ENCODE measurements around the gene DCAF5. TPM values are rescaled to one million over a fixed set of nuclear protein-coding genes. Genes with fewer than 3 reads are reported as not detected.
"Not testable (repeated sequence)": the region's sequence is repeated elsewhere in the genome, so short reads cannot be mapped to it uniquely, and the experiment has no call there.

DCAF5 gene, protein sequence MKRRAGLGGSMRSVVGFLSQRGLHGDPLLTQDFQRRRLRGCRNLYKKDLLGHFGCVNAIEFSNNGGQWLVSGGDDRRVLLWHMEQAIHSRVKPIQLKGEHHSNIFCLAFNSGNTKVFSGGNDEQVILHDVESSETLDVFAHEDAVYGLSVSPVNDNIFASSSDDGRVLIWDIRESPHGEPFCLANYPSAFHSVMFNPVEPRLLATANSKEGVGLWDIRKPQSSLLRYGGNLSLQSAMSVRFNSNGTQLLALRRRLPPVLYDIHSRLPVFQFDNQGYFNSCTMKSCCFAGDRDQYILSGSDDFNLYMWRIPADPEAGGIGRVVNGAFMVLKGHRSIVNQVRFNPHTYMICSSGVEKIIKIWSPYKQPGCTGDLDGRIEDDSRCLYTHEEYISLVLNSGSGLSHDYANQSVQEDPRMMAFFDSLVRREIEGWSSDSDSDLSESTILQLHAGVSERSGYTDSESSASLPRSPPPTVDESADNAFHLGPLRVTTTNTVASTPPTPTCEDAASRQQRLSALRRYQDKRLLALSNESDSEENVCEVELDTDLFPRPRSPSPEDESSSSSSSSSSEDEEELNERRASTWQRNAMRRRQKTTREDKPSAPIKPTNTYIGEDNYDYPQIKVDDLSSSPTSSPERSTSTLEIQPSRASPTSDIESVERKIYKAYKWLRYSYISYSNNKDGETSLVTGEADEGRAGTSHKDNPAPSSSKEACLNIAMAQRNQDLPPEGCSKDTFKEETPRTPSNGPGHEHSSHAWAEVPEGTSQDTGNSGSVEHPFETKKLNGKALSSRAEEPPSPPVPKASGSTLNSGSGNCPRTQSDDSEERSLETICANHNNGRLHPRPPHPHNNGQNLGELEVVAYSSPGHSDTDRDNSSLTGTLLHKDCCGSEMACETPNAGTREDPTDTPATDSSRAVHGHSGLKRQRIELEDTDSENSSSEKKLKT
- polyA plus RNA-seq (ENCODE audit: insufficient read depth in 1 of 5, insufficient read length in 5 of 5, low replicate concordance in 1 of 5): 10 to 100 TPM; 54.7 to 68.0 (median 59.2) TPM
- long read RNA-seq, donor 1, full-length matches to known transcripts: 9 of 9 reads
- long read RNA-seq, donor 1, partial matches to known transcripts: 0 of 9 reads
- long read RNA-seq, donor 1, other reads (novel, unspliced or antisense): 0 of 9 reads
- long read RNA-seq, donor 2, full-length matches to known transcripts: 9 of 22 reads
- long read RNA-seq, donor 2, partial matches to known transcripts: 13 of 22 reads
- long read RNA-seq, donor 2, other reads (novel, unspliced or antisense): 0 of 22 reads
- long read RNA-seq, donor 3, full-length matches to known transcripts: 6 of 6 reads
- long read RNA-seq, donor 3, partial matches to known transcripts: 0 of 6 reads
- long read RNA-seq, donor 3, other reads (novel, unspliced or antisense): 0 of 6 reads
- long read RNA-seq, donor 4, full-length matches to known transcripts: 9 of 14 reads
- long read RNA-seq, donor 4, partial matches to known transcripts: 5 of 14 reads
- long read RNA-seq, donor 4, other reads (novel, unspliced or antisense): 0 of 14 reads
- long read RNA-seq, donor 5, full-length matches to known transcripts: 14 of 19 reads
- long read RNA-seq, donor 5, partial matches to known transcripts: 5 of 19 reads
- long read RNA-seq, donor 5, other reads (novel, unspliced or antisense): 0 of 19 reads
- long read RNA-seq, donor 6, full-length matches to known transcripts: 12 of 18 reads
- long read RNA-seq, donor 6, partial matches to known transcripts: 6 of 18 reads
- long read RNA-seq, donor 6, other reads (novel, unspliced or antisense): 0 of 18 reads
- long read RNA-seq, donor 7, full-length matches to known transcripts: 19 of 19 reads
- long read RNA-seq, donor 7, partial matches to known transcripts: 0 of 19 reads
- long read RNA-seq, donor 7, other reads (novel, unspliced or antisense): 0 of 19 reads
- long read RNA-seq, donor 8, full-length matches to known transcripts: 1 of 1 reads
- long read RNA-seq, donor 8, partial matches to known transcripts: 0 of 1 reads
- long read RNA-seq, donor 8, other reads (novel, unspliced or antisense): 0 of 1 reads

DNA sequence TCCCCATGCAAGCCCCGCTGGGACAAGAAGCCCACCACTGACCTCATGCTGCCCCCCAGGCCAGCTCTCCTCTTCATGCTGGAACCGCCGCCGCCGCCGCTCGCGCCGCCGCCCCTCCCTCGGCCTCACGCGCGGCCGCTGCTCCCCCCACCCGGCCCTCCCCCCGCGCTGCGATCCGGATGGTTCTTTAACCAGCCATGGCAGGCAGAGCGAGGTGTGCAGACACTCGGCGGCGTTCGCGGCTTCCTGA lies at the start of gene DCAF5:
TSS of gene DCAF5 (minus strand) at position 218 of the 250 bp plus-strand sequence. CDS start at position 77, 141 bp downstream.
- no peak for DNase-seq

DNA sequence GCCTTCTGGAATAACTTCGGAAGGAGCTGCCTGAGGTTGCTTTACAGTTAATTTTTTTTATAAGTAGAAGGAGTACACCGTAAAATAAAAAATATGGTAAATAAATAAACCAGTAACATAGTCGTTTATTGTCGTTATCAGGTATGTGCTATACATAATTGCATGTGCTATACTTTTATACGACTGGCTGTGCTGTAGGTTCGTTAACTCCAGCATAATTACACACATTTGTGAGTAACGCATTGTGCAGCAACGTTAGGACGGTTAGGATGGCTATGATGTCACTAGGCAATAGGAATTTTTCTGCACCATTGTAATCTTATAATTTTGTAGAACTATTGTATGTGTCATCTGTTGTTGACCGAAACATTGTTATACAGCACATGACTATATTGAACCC lies 46.9 kb upstream of the DCAF5 start:
- DNase-seq: no peak

DNA sequence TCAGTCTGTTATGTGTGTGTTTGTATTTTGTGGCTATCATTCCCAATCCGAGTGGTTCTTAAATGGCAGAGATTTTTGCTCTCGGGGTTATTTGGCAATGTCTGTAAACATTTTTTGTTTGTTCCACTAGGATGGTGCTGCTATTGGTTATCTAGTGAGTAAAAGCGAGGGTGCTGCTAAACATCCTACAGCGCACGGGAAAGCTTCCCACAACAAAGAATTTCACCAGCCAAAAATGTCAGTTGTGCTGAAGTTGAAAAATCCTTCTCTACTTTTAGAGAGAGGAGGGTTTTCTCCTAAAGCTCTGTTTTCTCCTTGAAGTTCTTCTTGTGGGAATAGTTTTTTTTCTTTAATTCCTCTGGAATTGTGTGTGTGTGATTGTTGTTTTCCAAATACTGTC lies 40.8 kb upstream of the DCAF5 start:
- no peak for DNase-seq

DNA sequence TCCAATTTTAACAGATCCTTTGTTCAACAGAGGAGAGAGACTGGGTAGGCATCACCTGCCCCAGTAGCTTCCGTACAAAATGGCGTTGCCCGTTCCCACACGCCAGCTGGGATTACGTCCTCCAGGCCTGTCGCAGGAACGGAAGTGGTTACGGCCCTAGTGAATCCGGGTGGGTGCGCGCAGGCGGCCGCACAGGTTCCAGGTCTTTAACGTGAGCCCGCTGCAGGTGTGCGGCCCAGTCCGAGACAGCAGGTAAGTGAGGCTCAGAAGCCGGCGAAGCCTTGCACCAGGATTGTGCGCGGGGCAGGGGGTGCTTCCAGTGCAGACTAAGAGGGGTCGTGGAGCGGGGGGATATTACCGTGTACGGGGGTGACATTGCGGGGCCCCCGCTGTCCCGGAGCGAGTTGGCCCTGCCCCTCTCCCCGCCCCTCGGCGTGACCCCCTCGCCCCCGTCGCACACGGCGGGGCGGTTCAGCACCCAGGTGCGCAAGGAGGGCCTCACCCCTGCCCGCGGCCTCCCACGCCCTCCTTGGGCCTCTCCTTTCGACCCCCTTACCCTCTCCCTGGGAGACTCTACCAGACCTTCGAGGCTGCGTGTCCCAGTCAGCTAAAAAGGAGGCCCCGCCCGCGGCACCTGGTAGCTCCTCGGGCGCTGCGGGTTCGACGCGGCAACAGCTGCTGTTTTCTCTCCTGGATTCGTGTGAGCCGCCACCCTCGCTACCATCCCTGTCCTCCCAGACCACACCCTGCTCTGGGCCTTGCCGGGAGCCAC lies 38.6 kb upstream of the DCAF5 start, which contains the start of gene EXD2:
TSS of gene EXD2 (plus strand) at position 159 of the 772 bp plus-strand sequence. CDS start 17,973 bp downstream, outside the sequence.
- DNase-seq: peak; percentile 85 to 88

DNA sequence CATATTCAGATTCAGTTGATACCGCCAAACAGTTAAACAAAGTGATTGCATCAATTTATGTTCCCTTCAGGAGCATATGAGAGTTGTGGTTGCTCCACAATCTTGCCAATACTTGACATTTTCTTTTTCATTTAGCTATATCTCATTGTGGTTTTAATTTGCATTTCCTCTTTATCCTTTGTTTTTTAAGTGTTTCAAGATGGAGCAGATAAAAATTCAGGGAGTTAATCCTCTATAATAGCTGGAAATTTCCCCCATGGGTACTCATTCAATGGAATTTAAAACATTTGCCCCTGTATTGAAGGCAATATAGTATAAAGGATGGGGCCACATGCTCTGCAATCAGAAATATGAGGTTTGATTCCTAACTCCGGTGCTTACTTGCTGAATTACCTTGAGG lies 37.3 kb upstream of the DCAF5 start:
- no peak for DNase-seq

DNA sequence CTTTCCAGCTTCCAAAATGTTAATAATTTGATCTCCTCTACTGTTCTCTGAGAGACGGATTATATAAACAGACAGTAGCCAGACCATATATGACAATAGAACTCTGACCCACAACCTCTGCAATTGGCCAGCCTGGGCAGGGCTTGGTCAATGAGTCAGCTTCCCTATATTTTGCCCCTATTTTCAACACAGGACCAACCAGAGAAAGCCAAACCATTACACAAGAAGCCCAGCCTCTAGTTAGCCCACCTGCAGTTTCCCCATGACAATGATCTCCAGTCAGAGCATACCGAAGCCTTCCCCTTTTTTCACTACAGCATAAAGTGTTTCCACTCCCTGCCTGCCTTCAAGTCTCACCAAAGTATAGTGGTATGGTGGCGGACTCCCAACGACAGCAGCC lies 30.8 kb upstream of the DCAF5 start:
- no peak for DNase-seq

DNA sequence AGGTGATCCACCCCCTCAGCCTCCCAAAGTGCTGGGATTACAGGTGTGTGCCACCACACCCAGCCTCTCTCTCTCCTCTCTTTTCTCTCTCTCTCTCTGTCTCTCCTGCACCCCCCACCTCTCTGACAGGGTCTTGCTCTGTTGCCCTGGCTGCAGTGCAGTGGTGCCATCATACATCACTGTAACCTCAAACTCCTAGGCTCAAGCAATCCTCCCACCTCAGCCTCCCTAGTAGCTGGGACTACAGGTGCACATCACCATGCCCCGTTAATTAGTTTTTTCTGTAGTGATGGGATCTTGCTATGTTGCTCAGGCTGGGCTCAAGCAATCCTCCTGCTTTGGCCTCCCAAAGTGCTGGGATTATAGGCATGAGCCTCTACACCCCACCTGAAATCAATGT lies 29.7 kb upstream of the DCAF5 start:
- not testable (repeated sequence) for DNase-seq

DNA sequence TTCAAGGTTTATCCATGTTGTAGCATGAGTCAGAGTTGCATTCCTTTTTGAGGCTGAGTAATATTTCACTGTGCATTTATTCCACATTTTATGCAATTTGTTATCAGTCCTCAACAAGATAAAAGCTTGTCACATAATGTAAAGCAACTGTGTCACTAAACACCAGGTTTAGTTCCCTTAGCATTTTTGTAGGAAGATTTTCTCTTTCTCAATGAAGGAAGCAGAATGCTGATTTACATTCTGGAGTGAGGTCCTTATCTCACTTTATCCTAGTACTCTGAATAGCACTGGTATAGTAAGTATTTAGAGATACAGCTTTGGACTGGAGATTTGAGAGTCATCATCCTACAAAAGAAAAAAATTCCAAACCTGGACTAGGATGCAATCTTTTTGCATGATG lies 28.6 kb upstream of the DCAF5 start:
- DNase-seq: no peak

DNA sequence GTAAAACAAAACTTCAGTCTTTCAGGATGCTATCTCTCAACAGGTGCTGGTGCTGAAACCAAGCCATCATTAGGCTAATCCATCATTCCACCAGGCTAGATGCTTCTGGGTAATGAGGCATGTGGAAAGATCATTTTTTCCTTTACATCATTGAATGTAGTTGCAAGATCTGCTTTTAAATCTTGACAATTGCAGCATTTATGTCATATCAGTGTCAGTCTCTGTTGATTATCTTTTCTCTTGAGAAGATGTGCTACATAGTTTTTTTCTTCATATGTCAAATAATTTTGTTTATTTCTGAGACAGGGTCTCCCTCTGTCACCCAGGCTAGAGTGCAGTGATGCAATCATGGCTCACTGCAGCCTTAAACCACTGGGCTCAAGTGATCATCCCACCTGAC lies 22.2 kb upstream of the DCAF5 start:
- DNase-seq: no peak

DNA sequence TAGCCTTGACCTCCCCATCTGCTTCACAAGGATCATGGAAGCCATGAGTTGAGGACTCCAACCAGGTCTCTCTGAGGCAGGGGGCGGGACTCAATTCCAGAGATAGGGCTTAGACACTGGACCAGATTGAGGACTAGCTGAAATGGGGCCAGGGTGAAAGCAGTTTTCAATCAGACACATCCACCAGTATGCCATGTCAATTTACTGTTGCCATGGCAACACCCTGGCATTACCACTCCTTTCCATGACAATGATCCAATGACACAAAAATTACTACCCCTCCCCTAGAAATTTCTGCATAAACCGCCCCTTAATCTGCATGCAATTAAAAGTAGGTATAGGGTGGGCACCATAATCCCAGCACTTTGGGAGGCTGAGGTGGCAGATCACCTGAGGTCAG lies 18.6 kb upstream of the DCAF5 start:
- no peak for DNase-seq

DNA sequence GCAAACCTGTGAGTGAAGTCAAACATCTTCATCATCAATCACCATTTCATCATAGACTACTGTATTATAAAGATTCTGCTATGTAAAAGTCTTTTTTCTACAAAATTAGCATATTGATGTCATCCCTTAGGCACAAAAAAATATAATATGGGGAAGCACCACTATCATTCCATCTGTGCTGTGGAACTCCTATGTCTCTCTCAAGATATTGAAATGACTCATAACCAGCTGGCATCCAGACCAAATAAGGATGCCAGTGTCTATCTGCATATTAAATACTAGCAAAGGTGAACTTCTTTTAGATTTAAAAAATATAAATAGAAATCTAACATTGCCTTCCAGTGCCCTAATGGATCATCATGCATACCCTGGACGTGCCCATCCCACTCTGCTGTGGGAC lies 17.9 kb upstream of the DCAF5 start:
- no peak for DNase-seq

DNA sequence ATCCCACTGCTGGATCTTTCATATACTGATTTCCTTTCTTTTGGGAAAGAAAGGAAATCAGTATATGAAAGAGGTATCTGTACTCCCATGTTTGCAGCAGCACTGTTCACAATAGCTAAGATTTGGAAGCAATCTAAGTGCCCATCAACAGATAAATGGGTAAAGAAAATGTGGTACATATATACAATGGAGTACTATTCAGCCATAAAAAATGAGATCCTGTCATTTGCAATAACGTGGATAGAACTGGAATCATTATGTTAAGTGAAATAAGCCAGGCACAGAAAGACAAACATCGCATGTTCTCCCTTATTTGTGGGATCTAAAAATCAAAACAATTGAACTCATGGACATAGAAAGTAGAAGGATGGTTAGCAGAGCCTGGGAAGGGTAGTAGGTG lies 12.9 kb upstream of the DCAF5 start:
- not testable (repeated sequence) for DNase-seq

DNA sequence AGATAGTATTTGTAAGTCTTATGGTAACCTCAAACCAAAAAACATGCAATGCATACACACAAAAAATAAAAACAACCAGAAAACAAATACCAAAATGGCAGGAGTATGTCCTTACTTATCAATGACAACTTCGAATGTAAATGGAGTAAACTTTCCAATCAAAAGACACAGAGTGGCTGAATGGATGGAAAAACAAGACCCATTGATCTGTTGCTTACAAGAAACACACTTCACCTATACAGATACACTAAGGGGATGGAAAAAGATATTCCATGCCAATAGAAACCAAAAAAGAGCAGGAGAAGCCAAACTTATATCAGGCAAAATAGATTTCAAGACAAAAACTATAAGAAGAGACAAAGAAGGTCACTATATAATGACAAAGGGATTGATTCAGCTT lies 8.7 kb upstream of the DCAF5 start:
- no peak for DNase-seq

DNA sequence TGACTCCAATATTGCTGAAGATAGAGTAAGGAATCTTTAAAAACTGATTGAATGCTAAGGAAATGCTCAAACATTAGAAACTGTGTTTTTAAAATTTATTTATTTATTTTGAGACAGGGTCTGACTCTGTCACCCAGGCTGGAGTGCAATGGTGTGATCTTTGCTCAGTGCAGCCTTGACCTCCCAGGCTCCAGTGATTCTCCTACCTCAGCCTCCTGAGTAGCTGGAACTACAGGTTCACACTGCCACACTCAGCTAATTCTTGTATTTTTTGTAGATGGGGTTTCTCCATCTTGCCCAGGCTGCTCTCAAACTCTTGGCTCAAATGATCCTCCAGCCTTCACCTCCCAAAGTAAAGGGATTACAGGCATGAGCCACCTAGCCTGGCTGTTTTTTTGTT lies 3.3 kb upstream of the DCAF5 start:
- DNase-seq: no peak

DNA sequence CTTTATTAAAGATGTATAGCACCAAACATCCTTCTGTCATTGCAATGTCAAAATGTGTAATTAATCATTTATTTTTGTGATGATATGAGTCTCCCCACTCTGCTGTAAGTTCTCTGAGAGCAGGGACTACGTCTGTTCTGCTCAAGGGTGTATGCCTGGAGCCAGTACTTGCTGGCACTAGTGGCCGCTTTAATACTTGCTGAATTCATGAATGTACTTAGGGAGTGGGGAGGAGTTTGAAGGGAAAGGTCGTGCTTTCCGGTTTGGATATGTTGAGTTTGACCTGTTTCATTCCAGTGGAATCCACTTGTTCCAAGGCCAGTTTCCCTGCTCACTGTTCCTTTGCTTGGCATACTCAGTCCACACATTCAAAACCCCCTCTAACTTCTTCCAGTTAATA lies 1.9 kb upstream of the DCAF5 start:
- DNase-seq: peak in 1 of 2 donors; percentile 17

DNA sequence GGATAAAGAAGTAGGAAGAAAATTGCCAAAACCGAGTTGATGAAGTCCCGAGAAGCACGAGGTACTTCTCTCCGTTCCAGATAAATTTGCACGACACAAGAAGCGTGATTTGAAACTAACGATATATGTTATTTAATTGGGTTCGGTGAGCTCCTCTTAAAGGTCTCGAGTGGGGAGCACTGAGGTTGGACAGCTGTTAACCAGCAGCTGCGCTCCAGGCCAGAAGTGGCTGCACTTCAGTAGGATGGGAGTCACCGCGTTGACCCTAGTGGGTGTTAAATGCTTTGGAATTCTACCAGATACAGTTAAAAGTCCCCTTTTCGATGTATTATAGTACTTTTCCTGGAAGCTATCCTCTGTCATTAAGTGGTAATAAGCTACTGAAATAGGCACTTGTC lies 953 bp upstream of the DCAF5 start:
- peak; percentile 26 to 36 for DNase-seq

DNA sequence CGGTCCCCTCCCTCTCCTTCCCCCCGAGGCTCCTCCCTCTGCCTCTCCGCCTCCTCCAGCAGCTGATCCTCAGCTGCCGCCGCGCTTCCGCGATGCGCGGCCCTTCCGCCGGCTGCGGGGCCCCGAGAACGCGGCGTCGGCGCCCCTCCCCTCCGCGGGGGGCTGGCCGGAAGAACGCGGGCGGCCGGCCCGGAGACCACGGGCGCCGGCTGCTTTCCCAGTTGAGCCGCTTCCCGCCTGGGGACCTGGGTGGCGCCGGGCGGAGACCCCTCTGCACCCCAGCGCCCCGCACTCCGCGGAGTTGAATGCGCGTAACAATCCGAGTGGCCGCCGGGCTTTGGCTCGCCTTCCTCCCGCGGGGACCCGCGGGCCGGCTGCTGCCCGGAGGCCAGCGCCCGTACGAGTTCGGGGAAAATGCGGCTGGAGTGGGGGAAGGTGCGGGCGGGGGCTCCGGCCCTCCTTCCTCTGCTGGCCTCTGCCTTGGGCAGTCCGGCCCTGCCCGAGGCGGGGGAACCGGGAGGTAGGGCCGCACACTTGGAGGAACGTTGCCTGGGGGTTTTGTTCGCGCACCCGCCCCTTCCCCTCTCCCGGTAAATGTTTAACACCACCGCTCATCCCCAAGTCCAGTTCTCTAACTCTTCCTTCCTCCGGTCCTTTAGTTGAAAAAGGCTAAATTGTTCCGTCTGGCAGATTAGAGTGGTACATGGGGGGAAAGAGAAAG lies 393 bp upstream of the DCAF5 start:
- DNase-seq: peak; percentile 91 to 92

DNA sequence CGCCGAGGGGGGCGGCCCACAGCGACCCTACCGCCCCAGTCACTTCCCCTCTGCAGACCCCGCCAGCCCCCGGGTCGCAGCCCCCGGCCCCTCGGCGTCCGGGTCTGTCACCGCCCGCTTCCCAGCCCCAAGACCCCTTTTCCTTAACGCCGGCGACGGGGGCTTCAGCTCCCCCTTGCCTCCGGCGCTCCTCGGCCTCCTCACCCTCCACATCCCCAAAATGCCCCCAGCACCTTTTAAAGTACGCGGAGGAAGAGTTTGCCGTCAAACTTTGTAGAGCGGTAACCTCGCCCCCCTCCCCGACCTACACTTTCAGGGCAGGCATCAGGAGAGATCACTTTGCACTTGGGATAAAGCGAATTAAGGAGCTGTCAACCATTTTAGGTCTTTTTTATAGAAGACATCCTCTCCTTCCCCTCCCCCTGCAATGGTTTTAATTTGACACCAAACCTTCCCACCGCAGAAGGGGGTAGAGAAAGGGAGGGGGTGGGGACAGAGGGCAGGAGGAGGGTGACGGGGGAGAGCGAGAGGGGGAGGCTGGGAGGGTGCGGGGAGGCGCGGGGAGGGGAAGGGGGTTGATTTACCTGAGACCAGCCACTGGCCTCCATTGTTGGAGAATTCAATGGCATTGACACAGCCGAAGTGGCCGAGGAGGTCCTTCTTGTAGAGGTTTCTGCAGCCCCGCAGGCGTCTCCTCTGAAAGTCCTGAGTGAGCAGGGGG lies 578 bp downstream of the DCAF5 start:
- DNase-seq: peak; percentile 23 to 42
